HepG2 (cell line): Measurements from ENCODE around the gene IL17RB. TPM values are rescaled to one million over a fixed set of nuclear protein-coding genes. Genes with fewer than 3 reads are reported as not detected.

ENCODE experiments used
- GTF3A ChIP-seq: sonication (generic); formaldehyde crosslinking; conservative IDR thresholded peaks from 2 replicates; pipeline ENCODE4 v1.4.0; 2020; ENCODE audit warnings: mild to moderate bottlenecking, missing genetic modification reagents
- HNRNPH1 ChIP-seq: fragments of 200-400 bp; formaldehyde crosslinking; optimal IDR thresholded peaks from 2 replicates; pipeline ENCODE3; 2017; ENCODE audit warnings: mild to moderate bottlenecking, low read depth, low read length
- KLF15 ChIP-seq: sonication (generic); formaldehyde crosslinking; IDR thresholded peaks from 2 replicates; pipeline ENCODE4 v1.8.1; 2023; ENCODE audit warnings: borderline replicate concordance, mild to moderate bottlenecking, inconsistent platforms, missing genetic modification reagents, mixed read lengths
- NFE2 ChIP-seq: sonication (generic); formaldehyde crosslinking; IDR thresholded peaks from 2 replicates; pipeline ENCODE4 v1.4.0; 2020; ENCODE audit warnings: missing genetic modification reagents
- NR2F2 ChIP-seq: IDR thresholded peaks from 2 replicates; pipeline ENCODE4 v1.6.1; 2012; ENCODE audit warnings: low read depth, inconsistent platforms, borderline replicate concordance
- PCBP1 ChIP-seq: fragments of 200-400 bp; formaldehyde crosslinking; IDR thresholded peaks from 2 replicates; pipeline ENCODE4 v1.6.1; 2017; ENCODE audit warnings: mild to moderate bottlenecking, low read depth, low read length, borderline replicate concordance
- POLR2A ChIP-seq, 2 experiments: IDR thresholded peaks; 2 replicates each; pipeline ENCODE4 v1.6.1; 2011; ENCODE audit warnings: low read depth in 2 of 2, low read length in 2 of 2, mild to moderate bottlenecking in 1 of 2, moderate library complexity in 1 of 2; ENCODE audit not compliant: insufficient read depth in 1 of 2
- RFX1 ChIP-seq: fragments of 450-650 bp; IDR thresholded peaks from 2 replicates; pipeline ENCODE4 v1.6.1; 2017
- SOX6 ChIP-seq, 2 experiments: fragments of 450-650 bp in 1 of 2; sonication (generic) in 1 of 2; formaldehyde crosslinking in 1 of 2; IDR thresholded peaks; 2 replicates each; pipeline versions ENCODE4 v1.4.0 to v1.6.1; 2017 to 2020; ENCODE audit warnings: antibody characterized with exemption in 1 of 2, mild to moderate bottlenecking in 1 of 2, missing genetic modification reagents in 1 of 2
- TCF7 ChIP-seq: sonication (generic); IDR thresholded peaks from 2 replicates; pipeline ENCODE4 v1.6.1; 2016; ENCODE audit warnings: antibody characterized with exemption, low read depth
- ZNF143 ChIP-seq: sonication (generic); formaldehyde crosslinking; IDR thresholded peaks from 2 replicates; pipeline ENCODE4 v1.4.0; 2020; ENCODE audit warnings: missing genetic modification reagents
- ZNF460 ChIP-seq: sonication (generic); formaldehyde crosslinking; IDR thresholded peaks from 2 replicates; pipeline ENCODE4 v1.5.1; 2020; ENCODE audit warnings: missing genetic modification reagents, mild to moderate bottlenecking, borderline replicate concordance
- ZNF513 ChIP-seq: sonication (generic); formaldehyde crosslinking; conservative IDR thresholded peaks from 2 replicates; pipeline ENCODE4 v1.5.0; 2020; ENCODE audit warnings: missing genetic modification reagents
- ZNF572 ChIP-seq: sonication (generic); formaldehyde crosslinking; IDR thresholded peaks from 2 replicates; pipeline ENCODE4 v1.5.1; 2020; ENCODE audit warnings: mild to moderate bottlenecking, missing genetic modification reagents
- ZNF598 ChIP-seq: sonication (generic); formaldehyde crosslinking; IDR thresholded peaks from 2 replicates; pipeline ENCODE4 v1.5.1; 2020; ENCODE audit warnings: mild to moderate bottlenecking, missing genetic modification reagents, borderline replicate concordance
- ZSCAN29 ChIP-seq: sonication (generic); formaldehyde crosslinking; conservative IDR thresholded peaks from 2 replicates; pipeline ENCODE4 v1.4.0; 2020; ENCODE audit warnings: mild to moderate bottlenecking, missing genetic modification reagents
- polyA plus RNA-seq, 8 experiments: library from polyadenylated mRNA; depleted of rRNA in 3 of 8; stranded (reverse) in 7 of 8; unstranded in 1 of 8; fragments of >200 nt; fragmentation: Illumina TruSeq in 4 of 8; extraction: Trizol in 4 of 8; gene quantifications; 2 replicates each; pipeline versions ENCODE4 v1.2.1 to v1.2.3, GENCODE V29; 2011 to 2016; ENCODE audit warnings: low read depth in 4 of 8, missing spikeins in 1 of 8, mixed read lengths in 1 of 8; ENCODE audit not compliant: insufficient read depth in 1 of 8
- total RNA-seq, 5 experiments: library from RNA; depleted of rRNA; stranded (reverse); fragments of >200 nt; fragmentation: Illumina TruSeq; extraction: Trizol; gene quantifications; 2 replicates each; pipeline ENCODE4 v1.2.3, GENCODE V29; 2016; ENCODE audit warnings: low read depth in 1 of 5
- TF ChIP-seq, protein P1 (sequence below): sonication (generic); formaldehyde crosslinking; IDR thresholded peaks from 2 replicates; pipeline ENCODE4 v1.4.0; 2020; ENCODE audit warnings: mild to moderate bottlenecking, missing genetic modification reagents
- TF ChIP-seq, protein P2 (sequence below): fragments of 450-650 bp; IDR thresholded peaks from 2 replicates; pipeline ENCODE4 v1.6.1; 2016

Gene IL17RB
- total and polyA plus RNA-seq, 2 of the 13 experiments (the other 11 are each of a cell fraction or from before 2014, with no cell fraction given), result 130 to 190 TPM

DNA sequence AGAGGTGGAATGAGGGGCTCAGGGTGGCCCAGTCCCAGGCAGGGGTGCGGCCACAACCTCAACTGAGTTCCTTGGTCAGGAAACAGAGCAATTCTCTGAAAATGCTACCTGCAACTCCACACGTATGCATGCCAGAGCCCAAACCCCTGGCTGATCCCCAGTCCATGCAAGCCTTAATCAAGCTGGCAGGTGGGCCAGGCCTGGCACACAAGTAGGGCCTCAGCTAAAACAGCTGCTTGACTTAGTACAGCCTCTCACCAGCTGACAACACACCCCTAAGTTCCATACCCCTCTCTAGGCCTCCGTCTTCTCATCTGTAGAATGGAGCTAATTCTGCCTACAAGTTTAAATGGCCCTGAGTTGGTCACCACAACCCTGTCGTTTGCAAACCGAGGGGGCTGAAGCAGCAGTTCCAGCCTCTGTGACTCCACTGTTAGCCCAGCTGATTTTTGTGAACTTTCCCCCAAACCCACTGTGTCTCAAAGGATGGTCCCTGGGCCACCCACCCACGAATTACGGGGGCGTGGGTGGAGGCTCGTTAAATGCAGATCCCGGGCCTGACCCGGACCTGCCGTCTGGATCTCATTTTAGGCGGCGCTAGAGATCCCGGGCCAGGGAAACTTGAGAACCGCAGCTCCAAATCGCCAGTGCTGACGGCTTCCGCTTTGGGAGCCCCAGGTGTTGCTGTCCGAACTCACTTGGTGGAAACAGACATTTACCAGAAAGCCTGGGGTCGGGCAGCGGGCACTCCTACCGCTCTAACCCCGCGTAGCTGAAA, 1.1 kb upstream of the IL17RB start (continued):
- TF ChIP-seq ZNF513 (no peak), ZSCAN29 (CRISPR knock-in tag) (no peak), ZNF460 (no peak), TCF7 (no peak), NR2F2 (no peak; the same call in 1 of the 2 replicates), ZNF598 (CRISPR knock-in tag) (no peak), POLR2A (IDR thresholded peaks at IDR 0.05; ENCODE audit: insufficient read depth in 1 of 2, low read depth in 2 of 2, low read length in 2 of 2) (peak in 1 of 2 experiments; percentile 2; a peak in 1 of 4 replicates), HNRNPH1 (no peak), RFX1 (no peak), ZNF143 (CRISPR knock-in tag) (no peak), SOX6 (IDR thresholded peaks at IDR 0.05) (no peak), SOX6 (CRISPR knock-in tag; IDR thresholded peaks at IDR 0.05) (no peak; the same call in 1 of the 2 replicates), NFE2 (no peak), PCBP1 (no peak), GTF3A (no peak), KLF15 (no peak), ZNF572 (CRISPR knock-in tag) (peak; percentile 75; the same call in 1 of the 2 replicates)
- TF ChIP-seq, protein P1, sequence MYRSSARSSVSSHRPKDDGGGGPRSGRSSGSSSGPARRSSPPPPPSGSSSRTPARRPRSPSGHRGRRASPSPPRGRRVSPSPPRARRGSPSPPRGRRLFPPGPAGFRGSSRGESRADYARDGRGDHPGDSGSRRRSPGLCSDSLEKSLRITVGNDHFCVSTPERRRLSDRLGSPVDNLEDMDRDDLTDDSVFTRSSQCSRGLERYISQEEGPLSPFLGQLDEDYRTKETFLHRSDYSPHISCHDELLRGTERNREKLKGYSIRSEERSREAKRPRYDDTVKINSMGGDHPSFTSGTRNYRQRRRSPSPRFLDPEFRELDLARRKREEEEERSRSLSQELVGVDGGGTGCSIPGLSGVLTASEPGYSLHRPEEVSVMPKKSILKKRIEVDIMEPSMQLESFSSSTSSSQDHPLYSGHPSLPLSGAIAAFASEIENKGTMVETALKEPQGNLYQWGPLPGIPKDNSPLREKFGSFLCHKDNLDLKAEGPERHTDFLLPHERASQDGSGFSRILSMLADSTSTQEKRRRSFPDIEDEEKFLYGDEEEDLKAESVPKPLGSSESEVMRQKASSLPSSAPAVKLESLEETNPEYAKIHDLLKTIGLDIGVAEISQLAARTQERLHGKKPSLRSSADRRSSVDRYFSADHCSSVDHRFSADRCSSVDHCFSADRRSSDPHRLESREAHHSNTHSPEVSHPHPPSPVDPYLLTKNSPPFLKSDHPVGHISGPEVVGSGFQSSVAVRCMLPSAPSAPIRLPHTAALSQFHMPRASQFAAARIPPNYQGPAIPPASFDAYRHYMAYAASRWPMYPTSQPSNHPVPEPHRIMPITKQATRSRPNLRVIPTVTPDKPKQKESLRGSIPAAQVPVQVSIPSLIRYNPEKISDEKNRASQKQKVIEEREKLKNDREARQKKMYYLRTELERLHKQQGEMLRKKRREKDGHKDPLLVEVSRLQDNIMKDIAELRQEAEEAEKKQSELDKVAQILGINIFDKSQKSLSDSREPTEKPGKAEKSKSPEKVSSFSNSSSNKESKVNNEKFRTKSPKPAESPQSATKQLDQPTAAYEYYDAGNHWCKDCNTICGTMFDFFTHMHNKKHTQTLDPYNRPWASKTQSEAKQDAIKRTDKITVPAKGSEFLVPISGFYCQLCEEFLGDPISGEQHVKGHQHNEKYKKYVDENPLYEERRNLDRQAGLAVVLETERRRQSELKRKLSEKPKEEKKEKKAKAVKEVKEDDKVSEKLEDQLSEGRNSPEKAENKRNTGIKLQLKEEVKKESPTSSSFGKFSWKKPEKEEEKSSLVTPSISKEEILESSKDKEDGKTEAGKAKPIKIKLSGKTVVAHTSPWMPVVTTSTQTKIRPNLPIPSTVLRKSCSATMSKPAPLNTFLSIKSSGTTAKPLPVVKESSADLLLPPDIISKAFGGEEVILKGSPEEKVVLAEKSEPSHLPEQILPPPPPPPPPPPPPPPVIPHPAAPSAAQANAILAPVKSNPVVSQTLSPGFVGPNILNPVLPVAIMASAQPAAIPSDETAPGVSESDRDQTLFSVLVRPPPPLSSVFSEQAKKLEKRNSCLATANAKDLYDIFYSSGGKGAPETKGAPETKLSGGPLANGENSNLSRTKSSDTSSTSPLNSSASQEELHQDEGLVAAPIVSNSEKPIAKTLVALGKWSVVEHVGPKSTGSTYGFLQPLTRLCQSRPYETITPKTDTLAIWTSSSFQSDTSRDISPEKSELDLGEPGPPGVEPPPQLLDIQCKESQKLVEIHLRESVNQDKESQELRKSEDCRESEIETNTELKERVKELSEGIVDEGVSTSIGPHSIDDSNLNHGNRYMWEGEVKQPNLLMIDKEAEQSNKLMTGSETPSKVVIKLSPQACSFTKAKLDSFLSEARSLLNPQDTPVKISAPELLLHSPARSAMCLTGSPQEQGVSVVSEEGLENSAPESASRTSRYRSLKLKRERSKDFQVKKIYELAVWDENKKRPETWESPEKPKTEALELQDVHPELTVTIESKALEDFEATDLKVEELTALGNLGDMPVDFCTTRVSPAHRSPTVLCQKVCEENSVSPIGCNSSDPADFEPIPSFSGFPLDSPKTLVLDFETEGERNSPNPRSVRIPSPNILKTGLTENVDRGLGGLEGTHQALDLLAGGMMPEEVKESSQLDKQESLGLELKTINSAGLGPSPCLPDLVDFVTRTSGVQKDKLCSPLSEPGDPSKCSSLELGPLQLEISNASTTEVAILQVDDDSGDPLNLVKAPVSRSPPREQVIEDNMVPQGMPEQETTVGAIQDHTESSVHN (CRISPR knock-in tag), result 0 out of 2 replicates have a peak, but pooled peaks have one; percentile 59
- TF ChIP-seq, protein P2, sequence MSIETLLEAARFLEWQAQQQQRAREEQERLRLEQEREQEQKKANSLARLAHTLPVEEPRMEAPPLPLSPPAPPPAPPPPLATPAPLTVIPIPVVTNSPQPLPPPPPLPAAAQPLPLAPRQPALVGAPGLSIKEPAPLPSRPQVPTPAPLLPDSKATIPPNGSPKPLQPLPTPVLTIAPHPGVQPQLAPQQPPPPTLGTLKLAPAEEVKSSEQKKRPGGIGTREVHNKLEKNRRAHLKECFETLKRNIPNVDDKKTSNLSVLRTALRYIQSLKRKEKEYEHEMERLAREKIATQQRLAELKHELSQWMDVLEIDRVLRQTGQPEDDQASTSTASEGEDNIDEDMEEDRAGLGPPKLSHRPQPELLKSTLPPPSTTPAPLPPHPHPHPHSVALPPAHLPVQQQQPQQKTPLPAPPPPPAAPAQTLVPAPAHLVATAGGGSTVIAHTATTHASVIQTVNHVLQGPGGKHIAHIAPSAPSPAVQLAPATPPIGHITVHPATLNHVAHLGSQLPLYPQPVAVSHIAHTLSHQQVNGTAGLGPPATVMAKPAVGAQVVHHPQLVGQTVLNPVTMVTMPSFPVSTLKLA, result no peak
